SIG-M5 treated with dmso at 0.1 percent for 504 hours (cell line): Measurements from ENCODE around the gene C2CD2L.
"Not testable (repeated sequence)": the region's sequence is repeated elsewhere in the genome, so short reads cannot be mapped to it uniquely, and the experiment has no call there.

Experiments used
- DNase-seq: peaks from one replicate; lab custom pipeline; 2025; ENCODE audit not compliant: unreplicated experiment; lab: John Stamatoyannopoulos, UW

Gene C2CD2L

DNA sequence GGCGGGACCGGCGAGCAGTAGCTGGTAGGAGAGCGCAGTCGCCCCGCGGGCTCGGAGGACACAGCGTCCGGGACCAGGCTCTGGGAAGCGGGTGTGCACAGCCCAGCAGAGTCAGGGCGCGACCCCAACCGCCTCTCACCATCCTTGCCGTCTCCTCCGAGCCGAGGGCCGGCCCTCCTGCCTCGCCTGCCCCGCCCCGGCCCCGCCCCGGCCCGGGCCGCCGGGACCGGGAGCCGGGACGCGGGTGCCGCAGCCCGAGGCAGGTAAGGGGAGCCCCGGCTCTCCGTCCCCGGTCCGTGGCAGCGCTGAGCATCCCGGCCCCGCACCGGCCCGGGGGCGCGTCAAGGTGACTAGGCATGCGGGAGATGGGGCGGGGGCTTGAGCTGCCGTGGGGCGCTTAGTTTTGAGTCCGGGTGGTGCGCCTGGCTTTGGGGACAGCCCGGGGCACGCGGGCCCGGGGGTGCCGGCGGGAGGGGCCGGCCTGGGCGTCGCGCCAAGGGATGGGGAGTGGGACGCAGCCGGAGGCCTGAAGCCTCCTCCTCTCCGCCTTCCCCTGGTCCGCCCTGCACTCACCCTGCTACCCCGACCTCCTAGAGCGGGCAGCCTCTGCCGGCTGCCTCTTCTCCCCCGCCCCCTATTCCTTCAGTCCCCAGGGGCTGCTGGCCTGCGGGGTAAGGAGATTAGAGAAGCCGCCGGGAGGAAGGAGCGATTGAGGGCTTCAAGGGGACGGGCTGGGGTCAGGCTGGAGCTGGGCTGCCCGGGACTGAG, 42.1 kb downstream of the C2CD2L start, which contains the start of gene ABCG4:
TSS of gene ABCG4 (plus strand) at position 35 of the 768 bp plus-strand sequence. CDS start 914 bp downstream, outside the sequence.
- no peak for DNase-seq

DNA sequence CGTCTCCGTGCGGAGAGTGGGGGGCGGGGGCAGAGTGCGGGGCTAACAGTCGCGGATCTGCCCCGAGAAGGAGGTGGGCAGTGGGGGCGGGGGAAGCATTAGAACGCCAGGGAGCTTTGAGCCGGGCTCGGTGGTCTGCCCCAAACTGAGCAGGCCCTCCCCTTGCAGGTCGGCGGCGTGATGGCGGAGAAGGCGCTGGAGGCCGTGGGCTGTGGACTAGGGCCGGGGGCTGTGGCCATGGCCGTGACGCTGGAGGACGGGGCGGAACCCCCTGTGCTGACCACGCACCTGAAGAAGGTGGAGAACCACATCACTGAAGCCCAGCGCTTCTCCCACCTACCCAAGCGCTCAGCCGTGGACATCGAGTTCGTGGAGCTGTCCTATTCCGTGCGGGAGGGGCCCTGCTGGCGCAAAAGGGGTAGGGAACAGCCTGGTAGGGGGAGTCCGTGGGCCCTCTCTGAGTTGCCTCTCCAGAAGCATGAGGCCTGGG, 42.7 kb downstream of the C2CD2L start:
- DNase-seq: no peak

DNA sequence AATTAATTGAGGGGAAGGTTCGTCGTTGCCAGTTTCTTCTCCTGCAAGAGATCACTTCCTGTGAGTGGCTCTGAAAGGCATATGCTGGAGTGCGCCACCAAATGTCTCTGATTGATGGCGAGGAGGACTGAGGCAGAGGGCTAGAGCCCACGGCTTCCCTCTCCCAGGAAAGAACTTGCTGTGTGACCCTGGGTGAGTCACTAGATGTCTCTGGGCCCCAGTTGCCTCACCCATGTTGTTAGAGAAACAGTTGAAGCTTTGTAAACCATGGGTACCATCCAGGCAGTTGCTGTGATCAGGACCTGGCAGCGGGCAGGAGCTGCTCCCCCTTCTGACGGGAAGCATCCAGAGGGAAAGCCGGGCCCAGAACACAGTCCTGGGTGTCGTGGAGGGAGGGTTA, 44.9 kb downstream of the C2CD2L start:
- DNase-seq: no peak

DNA sequence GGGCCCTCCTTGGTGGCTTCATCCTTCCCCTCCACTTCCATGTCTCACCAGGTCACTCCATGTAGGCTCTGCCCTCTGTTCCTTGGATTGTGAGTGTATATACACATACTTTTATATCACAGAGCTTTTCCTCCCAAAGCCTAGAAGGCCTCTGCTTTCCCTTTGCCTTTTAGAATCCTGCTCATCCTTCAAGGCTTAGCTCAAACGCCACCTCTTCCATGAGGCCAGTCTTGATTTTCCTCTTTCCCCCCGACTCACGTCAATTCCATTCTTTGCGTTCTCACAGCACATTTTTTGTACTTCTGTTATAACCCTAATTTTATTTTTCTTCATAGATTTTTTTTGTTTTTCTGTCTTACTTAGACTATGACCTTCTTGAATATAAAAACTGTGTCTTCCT, 45.5 kb downstream of the C2CD2L start:
- DNase-seq: no peak

DNA sequence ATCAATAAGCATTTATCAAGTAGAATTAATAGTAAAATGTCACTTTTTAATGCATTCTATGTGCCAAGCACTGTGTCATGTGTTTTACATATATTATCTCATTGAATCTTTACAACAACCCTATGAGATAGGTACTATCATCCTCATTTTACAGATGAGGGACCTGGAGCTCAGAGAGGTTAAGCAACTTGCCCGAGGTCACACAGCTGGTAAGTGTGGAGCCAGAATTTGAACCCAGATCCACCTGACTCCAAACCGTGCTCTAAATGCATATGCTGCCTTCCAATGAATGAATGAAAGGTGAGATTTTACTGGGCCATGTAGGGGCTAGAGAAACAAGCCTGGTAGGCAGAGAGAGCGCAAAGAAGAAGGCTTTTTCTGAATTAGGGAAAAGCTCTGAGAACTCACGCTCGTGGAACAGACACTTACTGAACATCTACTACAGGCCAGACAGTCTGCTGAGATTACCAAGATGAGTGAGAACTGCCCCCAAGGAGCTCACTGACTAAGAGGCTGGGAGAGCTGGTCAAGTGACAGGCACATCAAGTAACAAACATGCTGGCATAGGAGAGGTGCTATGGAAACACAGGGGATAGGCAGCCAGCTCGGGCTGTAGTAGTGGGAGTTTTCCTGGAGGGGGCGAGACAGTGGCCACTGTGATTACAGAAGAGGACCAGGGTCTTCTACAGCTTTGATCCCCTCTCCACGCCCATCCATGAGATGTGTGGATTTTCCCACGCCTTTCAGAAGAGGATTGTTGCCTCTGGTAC, 46.1 kb downstream of the C2CD2L start:
- no peak for DNase-seq

GRCh38 chr11:119154178-119154577, 47.0 kb downstream of the C2CD2L start:
- DNase-seq: no peak

- DNase-seq: no peak
Measured at GRCh38 chr11:119155733-119156492, 48.8 kb downstream of the C2CD2L start.

DNA sequence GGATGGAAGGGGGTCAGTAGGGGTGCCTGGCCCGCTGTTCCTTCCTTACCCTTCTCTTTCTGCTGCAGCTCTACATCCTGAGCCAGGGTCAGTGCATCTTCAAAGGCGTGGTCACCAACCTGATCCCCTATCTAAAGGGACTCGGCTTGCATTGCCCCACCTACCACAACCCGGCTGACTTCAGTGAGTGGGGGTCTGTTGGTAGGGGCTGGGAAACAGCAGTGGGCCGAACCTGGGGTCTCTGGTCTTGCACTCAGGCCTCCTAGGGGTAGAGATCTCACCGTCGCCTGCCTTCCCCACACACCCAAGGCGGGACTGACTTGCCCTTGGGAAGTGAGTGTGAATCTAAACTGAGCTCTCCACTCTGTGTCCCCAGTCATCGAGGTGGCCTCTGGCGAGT, 49.4 kb downstream of the C2CD2L start:
- DNase-seq: no peak

- no peak for DNase-seq
Measured at GRCh38 chr11:119157063-119157462, 49.9 kb downstream of the C2CD2L start.

- no peak for DNase-seq
Measured at GRCh38 chr11:119158467-119158866, 51.3 kb downstream of the C2CD2L start.

GRCh38 chr11:119160151-119160550, 53.0 kb downstream of the C2CD2L start:
- no peak for DNase-seq

GRCh38 chr11:119161871-119162270, 54.7 kb downstream of the C2CD2L start:
- DNase-seq: no peak

DNA sequence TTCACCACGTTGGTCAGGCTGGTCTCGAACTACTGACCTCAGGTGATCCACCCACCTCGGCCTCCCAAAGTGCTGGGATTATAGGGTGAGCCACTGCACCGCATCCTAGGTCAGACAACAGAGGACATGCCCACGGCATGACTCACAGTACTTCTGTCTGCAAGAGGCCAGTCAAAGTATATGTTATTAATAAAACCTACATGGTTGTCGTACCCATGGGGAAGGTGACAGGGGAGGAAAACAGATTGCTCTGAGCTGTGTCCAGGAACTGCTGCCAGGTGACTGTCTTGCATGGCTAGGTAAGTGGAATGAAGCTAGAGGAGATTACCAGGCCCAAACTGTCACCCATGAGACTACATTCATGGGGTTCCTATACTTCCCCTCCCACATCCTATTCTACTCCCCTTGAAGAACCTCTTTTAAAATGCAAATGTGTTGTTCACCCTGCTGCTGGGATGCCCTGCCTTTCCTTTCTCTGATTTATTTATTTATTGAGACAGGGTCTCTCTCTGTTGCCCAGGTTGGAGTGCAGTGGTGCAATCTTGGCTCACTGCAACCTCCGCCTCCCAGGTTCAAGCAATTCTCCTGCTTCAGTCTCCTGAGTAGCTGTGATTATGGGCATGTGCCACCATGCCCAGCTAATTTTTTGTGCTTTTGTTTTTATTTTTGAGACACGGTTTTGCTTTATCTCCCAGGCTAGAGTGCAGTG, 59.4 kb downstream of the C2CD2L start:
- peak; percentile 21 for DNase-seq

- not testable (repeated sequence) for DNase-seq
Measured at GRCh38 chr11:119167077-119167458, 59.9 kb downstream of the C2CD2L start.

GRCh38 chr11:119167933-119168332, 60.8 kb downstream of the C2CD2L start:
- no peak for DNase-seq
